ENCODE results near the gene SDCBP2. TPM values are rescaled to one million over a fixed set of nuclear protein-coding genes. Genes with fewer than 3 reads are reported as not detected.
A peak's percentile ranks its signal among the peaks of the same experiment; 100 is the strongest.

The SDCBP2 gene
- total and polyA plus RNA-seq, 2 of the 13 experiments (the other 11 are each of a cell fraction or from before 2014, with no cell fraction given), result 1.2 to 2.4 TPM

DNA sequence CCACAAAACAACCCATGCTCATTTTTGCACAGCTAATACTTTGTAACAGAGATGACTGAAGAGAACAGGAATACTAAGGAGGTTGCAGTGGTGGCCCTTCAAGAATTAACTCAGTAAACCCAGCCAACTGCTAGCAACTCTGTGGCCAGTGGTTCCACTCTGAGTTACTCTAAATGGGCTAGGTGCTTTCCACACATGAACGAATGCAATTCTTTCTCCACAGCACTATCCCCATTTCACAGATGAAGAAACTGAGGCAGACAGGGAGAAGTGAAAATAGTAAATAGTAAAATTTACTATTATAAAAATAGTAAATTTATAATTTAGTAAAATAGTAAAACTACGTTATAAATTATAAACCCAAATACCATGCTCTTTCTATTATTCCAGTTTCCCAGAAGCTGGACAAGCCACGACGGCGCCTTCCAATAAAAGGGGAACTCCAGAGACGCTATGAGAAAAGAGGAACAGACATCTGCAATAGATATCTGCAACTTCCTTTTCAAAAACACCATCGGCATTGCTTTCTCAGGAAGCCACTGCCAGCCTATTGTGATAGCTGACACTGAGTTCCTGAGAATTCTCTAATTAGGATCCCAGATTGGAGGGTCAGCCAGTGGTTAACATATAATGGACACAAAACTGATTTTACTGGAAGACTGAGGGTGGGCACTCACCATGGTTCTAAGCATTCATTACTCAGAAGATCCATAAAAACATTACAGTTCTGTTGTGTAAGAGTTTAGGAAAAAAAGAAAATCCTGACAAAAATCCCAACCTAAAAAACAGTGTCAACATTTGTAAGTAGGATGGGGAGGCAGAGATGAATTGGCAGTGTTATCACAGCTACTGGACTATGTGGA is 47.7 kb upstream of the SDCBP2 start:
- TF ChIP-seq, protein P1, sequence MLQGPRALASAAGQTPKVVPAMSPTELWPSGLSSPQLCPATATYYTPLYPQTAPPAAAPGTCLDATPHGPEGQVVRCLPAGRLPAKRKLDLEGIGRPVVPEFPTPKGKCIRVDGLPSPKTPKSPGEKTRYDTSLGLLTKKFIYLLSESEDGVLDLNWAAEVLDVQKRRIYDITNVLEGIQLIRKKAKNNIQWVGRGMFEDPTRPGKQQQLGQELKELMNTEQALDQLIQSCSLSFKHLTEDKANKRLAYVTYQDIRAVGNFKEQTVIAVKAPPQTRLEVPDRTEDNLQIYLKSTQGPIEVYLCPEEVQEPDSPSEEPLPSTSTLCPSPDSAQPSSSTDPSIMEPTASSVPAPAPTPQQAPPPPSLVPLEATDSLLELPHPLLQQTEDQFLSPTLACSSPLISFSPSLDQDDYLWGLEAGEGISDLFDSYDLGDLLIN (CRISPR knock-in tag; IDR thresholded peaks at IDR 0.05; ENCODE audit: borderline replicate concordance), result no peak
- peak; percentile 78 for TF ChIP-seq ZNF629 (CRISPR knock-in tag; conservative IDR thresholded peaks at IDR 0.05)
- CTCF ChIA-PET (ENCODE audit: low intra/inter-chr PET ratio, low total read pairs), result no interaction called here
- ATAC-seq (no peak), FAIRE-seq (no peak), DNase-seq (ENCODE audit: low spot score) (no peak)
- peaks cover 71% of the 10 kb centered on the region for H4K20me1 ChIP-seq (ENCODE audit: insufficient read depth, low read length)
- 95% methylated on average over 7 of the region's 7 CpGs for WGBS (ENCODE audit: low lambda C conversion rate)
- no peak overlapping the region for H3K9ac ChIP-seq (ENCODE audit: insufficient read depth, low read depth, low read length)
- no peaks in the 10 kb centered on the region for H3K9me3 ChIP-seq (ENCODE audit: low read length)
- H3K4me1 ChIP-seq (ENCODE audit: insufficient read depth, low read length), result peaks cover 47% of the 10 kb centered on the region
- in situ Hi-C loops (cut with HindIII; ENCODE audit: extremely low pct_ligation_motif_present, low pct_unique_long_range_greater_than_20kb) (no loop called here), intact Hi-C loops (cut with micrococcal nuclease; ENCODE audit: unreplicated experiment) (no loop called here)
- peaks cover 76% of the 10 kb centered on the region for H3K79me2 ChIP-seq (ENCODE audit: insufficient read depth, low read length)
- no peak overlapping the region for H3K27ac ChIP-seq (ENCODE audit: extremely low read length, insufficient read depth, low read length)
- peaks cover 23 to 46% of the 10 kb centered on the region in 2 experiments for H3K36me3 ChIP-seq (replicated peaks in 1 of 2; ENCODE audit: control insufficient read depth in 1 of 2, insufficient read depth in 2 of 2, low read length in 2 of 2)
- H2AFZ ChIP-seq (ENCODE audit: low read length), result no peak overlapping the region
- H3K4me3 ChIP-seq (replicated peaks in 1 of 3; ENCODE audit: insufficient read depth in 1 of 3, low read depth in 2 of 3, low read length in 3 of 3), result no peak overlapping the region
- no peak overlapping the region for H3K4me2 ChIP-seq (ENCODE audit: low read depth, low read length)
- no TSS peak for BruUV-seq (replicated peaks)
- no peaks in the 10 kb centered on the region for H3K27me3 ChIP-seq (ENCODE audit: control insufficient read depth in 1 of 2, insufficient read depth in 2 of 2, low read length in 2 of 2)
- POLR2A ChIA-PET, result interaction anchor here (1.3 kb wide), 1 partner anchor 51 kb away, joined by 4 read pairs; no protein-coding TSS in a partner anchor

DNA sequence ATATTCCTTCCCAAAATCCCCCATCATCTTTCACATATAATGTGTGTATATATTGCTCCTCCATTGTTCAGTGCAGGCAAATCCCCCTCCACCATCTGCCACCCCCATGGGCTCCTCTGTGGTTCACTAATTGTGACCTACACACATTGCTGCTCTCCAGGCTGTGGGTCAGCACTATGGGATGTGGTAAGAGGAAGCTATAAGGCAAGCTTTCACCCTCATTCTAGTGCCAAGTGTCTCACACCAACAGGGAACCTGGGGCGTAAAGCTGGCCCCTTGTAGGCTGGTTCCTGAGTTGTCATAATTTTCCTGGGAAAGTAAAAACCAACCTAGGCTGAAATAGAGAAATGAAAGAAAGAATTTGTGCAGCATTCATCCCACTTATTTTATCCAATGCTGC is 47.1 kb upstream of the SDCBP2 start:
- intact Hi-C loops (cut with micrococcal nuclease; ENCODE audit: unreplicated experiment) (no loop called here), in situ Hi-C loops (cut with HindIII; ENCODE audit: extremely low pct_ligation_motif_present, low pct_unique_long_range_greater_than_20kb) (no loop called here)
- DNase-seq (ENCODE audit: low spot score), result no peak
- no peak for TF ChIP-seq ZNF703 (CRISPR knock-in tag; IDR thresholded peaks at IDR 0.05; ENCODE audit: borderline replicate concordance)
- no peak overlapping the region for H3K4me3 ChIP-seq (replicated peaks in 1 of 3; ENCODE audit: insufficient read depth in 1 of 3, low read depth in 2 of 3, low read length in 3 of 3)
- ATAC-seq, result no peak
- H3K9ac ChIP-seq (ENCODE audit: insufficient read depth, low read depth, low read length), result no peak overlapping the region
- no peaks in the 10 kb centered on the region for H3K27me3 ChIP-seq (ENCODE audit: control insufficient read depth in 1 of 2, insufficient read depth in 2 of 2, low read length in 2 of 2)
- H3K9me3 ChIP-seq (ENCODE audit: low read length), result no peaks in the 10 kb centered on the region
- H3K27ac ChIP-seq (ENCODE audit: extremely low read length, insufficient read depth, low read length), result no peak overlapping the region
- 97% methylated on average over 1 of the region's 1 CpG for WGBS (ENCODE audit: low lambda C conversion rate)
- peaks cover 43% of the 10 kb centered on the region for H3K4me1 ChIP-seq (ENCODE audit: insufficient read depth, low read length)
- POLR2A ChIA-PET, result no interaction called here
- no peak overlapping the region for H3K4me2 ChIP-seq (ENCODE audit: low read depth, low read length)
- H3K36me3 ChIP-seq (replicated peaks in 1 of 2; ENCODE audit: control insufficient read depth in 1 of 2, insufficient read depth in 2 of 2, low read length in 2 of 2), result peaks cover 26 to 52% of the 10 kb centered on the region in 2 experiments
- no peak overlapping the region for H2AFZ ChIP-seq (ENCODE audit: low read length)
- BruUV-seq (replicated peaks), result no TSS peak
- peaks cover 69% of the 10 kb centered on the region for H3K79me2 ChIP-seq (ENCODE audit: insufficient read depth, low read length)
- peaks cover 69% of the 10 kb centered on the region for H4K20me1 ChIP-seq (ENCODE audit: insufficient read depth, low read length)
- no peak for FAIRE-seq
- CTCF ChIA-PET (ENCODE audit: low intra/inter-chr PET ratio, low total read pairs), result no interaction called here
